H1 (cell line): ENCODE data around the gene TIMM22. TPM values are rescaled to one million over a fixed set of nuclear protein-coding genes. Genes with fewer than 3 reads are reported as not detected.

ENCODE experiments used
- CTCF ChIA-PET: fragments of 300-600 bp; sonication (Branson Sonifier 250); formaldehyde crosslinking; loops from one replicate; lab custom pipeline; 2021; ENCODE audit not compliant: partially characterized antibody; lab: Charles Lee
- POLR2A ChIA-PET: fragments of 300-600 bp; sonication (Branson Sonifier 250); formaldehyde crosslinking; loops from one replicate; lab custom pipeline; 2021; ENCODE audit warnings: inconsistent platforms; ENCODE audit not compliant: partially characterized antibody; lab: Charles Lee
- DNase-seq, 2 experiments: peaks; one replicate each; pipeline versions ENCODE4 v3.0.0 to v3.0.0-alpha.2; 2010 to 2022; ENCODE audit warnings: low spot score in 2 of 2, low read depth in 1 of 2, mixed read lengths in 1 of 2
- FAIRE-seq: peaks from 2 replicates; lab custom pipeline; 2011; peaks lifted over from hg19 to GRCh38; lab: Jason Lieb, UNC
- H2AFZ ChIP-seq: 2 replicates; pipeline ENCODE4 v1.8.1; 2012; ENCODE audit warnings: low read length, inconsistent platforms
- H2AK5ac ChIP-seq: 2 replicates; pipeline ENCODE4 v1.6.1; 2013; ENCODE audit warnings: low read depth, low read length
- H2BK120ac ChIP-seq: replicated peaks from 2 replicates; pipeline ENCODE3; 2013; ENCODE audit warnings: low read depth, low read length, inconsistent platforms
- H2BK12ac ChIP-seq: 2 replicates; pipeline ENCODE4 v1.6.1; 2013; ENCODE audit warnings: low read depth, low read length
- H2BK15ac ChIP-seq: 2 replicates; pipeline ENCODE4 v1.6.1; 2013; ENCODE audit warnings: low read length
- H2BK20ac ChIP-seq: 2 replicates; pipeline ENCODE4 v1.6.1; 2013; ENCODE audit warnings: low read length
- H2BK5ac ChIP-seq: 2 replicates; pipeline ENCODE4 v1.6.1; 2013; ENCODE audit warnings: low read depth, low read length
- H3K14ac ChIP-seq: 2 replicates; pipeline ENCODE4 v1.6.1; 2013; ENCODE audit warnings: inconsistent platforms; ENCODE audit not compliant: insufficient read length
- H3K18ac ChIP-seq: 2 replicates; pipeline ENCODE4 v1.6.1; 2013; ENCODE audit warnings: low read length; ENCODE audit errors: extremely low read depth
- H3K23ac ChIP-seq: 2 replicates; pipeline ENCODE4 v1.6.1; 2013; ENCODE audit warnings: inconsistent platforms; ENCODE audit not compliant: insufficient read length
- H3K23me2 ChIP-seq: 2 replicates; pipeline ENCODE4 v1.6.1; 2013; ENCODE audit warnings: low read depth, low read length
- H3K27ac ChIP-seq: 2 replicates; pipeline ENCODE4 v1.6.1; 2011; ENCODE audit warnings: low read depth, low read length, inconsistent platforms
- H3K27me3 ChIP-seq, 4 experiments: replicated peaks in 1 of 4; 1 replicate in 1 of 4; 2 replicates in 3 of 4; pipeline versions ENCODE4 v1.6.1 to v1.8.1; 2011 to 2013; ENCODE audit warnings: low read length in 3 of 4, mild to moderate bottlenecking in 3 of 4, inconsistent platforms in 2 of 4, mixed read lengths in 2 of 4, moderate library complexity in 1 of 4; ENCODE audit not compliant: control insufficient read depth in 3 of 4, insufficient read depth in 3 of 4; ENCODE audit errors: extremely low read depth in 1 of 4
- H3K36me3 ChIP-seq, 4 experiments: 2 replicates each; pipeline versions ENCODE4 v1.6.1 to v1.8.1; 2011 to 2013; ENCODE audit warnings: mild to moderate bottlenecking in 4 of 4, low read length in 3 of 4, moderate library complexity in 2 of 4, control low read depth in 1 of 4, inconsistent platforms in 1 of 4; ENCODE audit not compliant: insufficient read depth in 4 of 4, control insufficient read depth in 2 of 4
- H3K4ac ChIP-seq: replicated peaks from 2 replicates; pipeline ENCODE3; 2013; ENCODE audit warnings: low read length, low read depth, mixed read lengths, inconsistent platforms; ENCODE audit not compliant: insufficient read length
- H3K4me1 ChIP-seq, 4 experiments: replicated peaks in 1 of 4; 1 replicate in 1 of 4; 2 replicates in 3 of 4; pipeline versions ENCODE4 v1.6.1 to v1.8.1; 2011 to 2013; ENCODE audit warnings: low read length in 3 of 4, inconsistent platforms in 2 of 4, mixed read lengths in 1 of 4; ENCODE audit not compliant: insufficient read depth in 4 of 4, control insufficient read depth in 3 of 4
- H3K4me2 ChIP-seq, 2 experiments: 2 replicates each; pipeline versions ENCODE4 v1.6.1 to v1.8.1; 2011 to 2013; ENCODE audit warnings: low read depth in 2 of 2, low read length in 2 of 2, control low read depth in 1 of 2, inconsistent platforms in 1 of 2, mild to moderate bottlenecking in 1 of 2; ENCODE audit not compliant: insufficient read depth in 1 of 2
- H3K4me3 ChIP-seq, 4 experiments: fragments of 200-600, 300-600 bp in 1 of 4; sonication (generic), shearing (Covaris generic), sonication (Bioruptor Twin) in 1 of 4; 2 replicates each; pipeline versions ENCODE4 v1.5.1 to v1.8.1; 2011 to 2016; ENCODE audit warnings: low read length in 4 of 4, low read depth in 3 of 4, control low read depth in 2 of 4, inconsistent platforms in 2 of 4, mild to moderate bottlenecking in 2 of 4, mixed read lengths in 1 of 4, moderate library complexity in 1 of 4; ENCODE audit not compliant: insufficient read depth in 2 of 4; ENCODE audit errors: extremely low read depth in 1 of 4
- H3K56ac ChIP-seq: replicated peaks from 2 replicates; pipeline ENCODE3; 2013; ENCODE audit warnings: low read depth, mild to moderate bottlenecking, mixed read lengths, low read length, inconsistent platforms; ENCODE audit not compliant: insufficient read length
- H3K79me1 ChIP-seq: 2 replicates; pipeline ENCODE4 v1.6.1; 2013; ENCODE audit warnings: low read depth, low read length, control low read depth
- H3K79me2 ChIP-seq, 2 experiments: 2 replicates each; pipeline versions ENCODE4 v1.6.1 to v1.8.1; 2012 to 2013; ENCODE audit warnings: low read length in 2 of 2, mild to moderate bottlenecking in 2 of 2, inconsistent platforms in 1 of 2; ENCODE audit not compliant: insufficient read depth in 2 of 2, control insufficient read depth in 1 of 2
- H3K9ac ChIP-seq, 4 experiments: replicated peaks in 1 of 4; 1 replicate in 1 of 4; 2 replicates in 3 of 4; pipeline versions ENCODE4 v1.6.1 to v1.8.1; 2011 to 2013; ENCODE audit warnings: low read depth in 3 of 4, low read length in 3 of 4, control low read depth in 2 of 4, mild to moderate bottlenecking in 2 of 4, moderate library complexity in 2 of 4, inconsistent platforms in 1 of 4; ENCODE audit errors: extremely low read depth in 1 of 4
- H3K9me3 ChIP-seq, 2 experiments: 2 replicates each; pipeline versions ENCODE4 v1.6.1 to v1.8.1; 2012 to 2013; ENCODE audit warnings: mild to moderate bottlenecking in 2 of 2, moderate library complexity in 2 of 2, control low read depth in 1 of 2, inconsistent platforms in 1 of 2, low read depth in 1 of 2, low read length in 1 of 2, mixed read lengths in 1 of 2; ENCODE audit not compliant: insufficient read depth in 2 of 2
- H4K20me1 ChIP-seq, 2 experiments: replicated peaks in 1 of 2; 2 replicates each; pipeline versions ENCODE3 to v1.8.1; 2011 to 2013; ENCODE audit warnings: inconsistent platforms in 2 of 2, low read length in 2 of 2, mild to moderate bottlenecking in 1 of 2; ENCODE audit not compliant: insufficient read depth in 2 of 2, control insufficient read depth in 1 of 2
- H4K5ac ChIP-seq: 2 replicates; pipeline ENCODE4 v1.6.1; 2013; ENCODE audit warnings: low read length, low read depth, mixed read lengths, inconsistent platforms; ENCODE audit not compliant: insufficient read length
- H4K8ac ChIP-seq: 2 replicates; pipeline ENCODE4 v1.8.0; 2013; ENCODE audit warnings: mild to moderate bottlenecking, moderate library complexity, low read length, inconsistent platforms; ENCODE audit not compliant: insufficient read depth; ENCODE audit errors: extremely low read depth
- H4K91ac ChIP-seq: replicated peaks from 2 replicates; pipeline ENCODE3; 2013; ENCODE audit warnings: low read length, mixed read lengths, inconsistent platforms; ENCODE audit not compliant: insufficient read length
- NRF1 ChIP-seq: IDR thresholded peaks from 2 replicates; pipeline ENCODE4 v1.6.1; 2011; ENCODE audit warnings: mild to moderate bottlenecking, low read depth, low read length, improper control_type of control experiment
- TBP ChIP-seq: IDR thresholded peaks from 2 replicates; pipeline ENCODE4 v1.6.1; 2011; ENCODE audit warnings: low read depth, low read length, improper control_type of control experiment
- WGBS, 2 experiments: shearing (Covaris generic) in 1 of 2; methylation state at CpG; one replicate each; pipeline versions ENCODE4 v1.1.6 to v1.1.7; 2013 to 2015; ENCODE audit warnings: low lambda C conversion rate in 2 of 2, mixed read lengths in 2 of 2, inconsistent platforms in 1 of 2, low coverage in 1 of 2, missing lambda C conversion rate in 1 of 2; ENCODE audit not compliant: insufficient replicate concordance in 2 of 2, insufficient coverage in 1 of 2, insufficient read length in 1 of 2; ENCODE audit errors: extremely low coverage in 1 of 2, missing lambda C conversion rate in 1 of 2; 5-methylcytosine and 5-hydroxymethylcytosine counted together
- polyA plus RNA-seq, 7 experiments: library from polyadenylated mRNA; depleted of rRNA in 3 of 7; stranded (reverse) in 5 of 7; unstranded in 2 of 7; fragments of >200 nt in 5 of 7; fragments of 200-250 nt in 2 of 7; gene quantifications; 1 replicate in 5 of 7; 2 replicates in 1 of 7; 4 replicates in 1 of 7; pipeline versions ENCODE4 v1.2.1 to v1.2.3, GENCODE V29; 2011 to 2013; ENCODE audit warnings: missing spikeins in 2 of 7, mixed read lengths in 2 of 7
- total RNA-seq: library from RNA; stranded (reverse); fragmentation: NEBNext Ultra II Directional; extraction: Animal tissue kit (Norgen Biotek cat#: 25700); gene quantifications from 2 replicates; pipeline ENCODE4 v1.2.1, GENCODE V29; 2021

The TIMM22 gene
- total and polyA plus RNA-seq, 2 of the 8 experiments (the other 6 are each of a cell fraction or from before 2014, with no cell fraction given), result 13.8 to 17.4 TPM

GRCh38 chr17:948284-948852, 48.6 kb upstream of the TIMM22 start:
- Histone ChIP-seq H3K27ac (no peak overlapping the region), H2BK5ac (no peak overlapping the region), H3K23ac (no peak overlapping the region), H4K20me1 (peaks cover 0 to 6% of the 10 kb centered on the region in 2 experiments), H3K9ac (no peak overlapping the region), H3K4ac (no peak overlapping the region), H3K4me2 (no peak overlapping the region), H4K5ac (no peak overlapping the region), H3K4me1 (peaks cover 10 to 20% (median 16%) of the 10 kb centered on the region in 4 experiments), H3K23me2 (no peaks in the 10 kb centered on the region; the same call in 1 of the 2 replicates), H2BK120ac (no peak overlapping the region), H3K14ac (no peak overlapping the region), H3K79me1 (peaks cover 5% of the 10 kb centered on the region), H3K9me3 (no peaks in the 10 kb centered on the region; a peak in 1 of 4 replicates), H4K8ac (peak overlapping the region; percentile 70; the same call in 1 of the 2 replicates), H3K79me2 (peaks cover 0 to 41% of the 10 kb centered on the region in 2 experiments; a peak in 3 of 4 replicates), H3K36me3 (no peaks in the 10 kb centered on the region), H2BK12ac (0 out of 2 replicates have a peak overlapping the region, but pooled peaks have one; percentile 17), H3K4me3 (no peak overlapping the region), H2BK15ac (no peak overlapping the region), H3K18ac (peak overlapping the region; percentile 48; the same call in 1 of the 2 replicates), H3K56ac (no peak overlapping the region), H3K27me3 (no peaks in the 10 kb centered on the region), H2BK20ac (no peak overlapping the region), H4K91ac (no peak overlapping the region), H2AK5ac (no peak overlapping the region), H2AFZ (no peak overlapping the region)
- ChIA-PET POLR2A (no interaction called here), CTCF (no interaction called here)
- DNase-seq (no peak), FAIRE-seq (no peak)
- TF ChIP-seq NRF1 (no peak), TBP (peak; percentile 58; the same call in 1 of the 2 replicates)
- WGBS, 2 experiments, result 85% methylated on average over 10 of the region's 25 CpGs; no CpG with 5 or more reads in 1 of the 2 experiments
